ENCODE data around the gene CRB1.

The CRB1 gene

GRCh38 chr1:197435224-197435623, 167.2 kb downstream of the CRB1 start:
- Histone ChIP-seq H3K36me3 (ENCODE audit: control insufficient read depth, insufficient read depth, low read length) (no peaks in the 10 kb centered on the region), H3K9ac (ENCODE audit: low read length) (no peak overlapping the region), H3K27ac (ENCODE audit: low read depth, low read length) (no peak overlapping the region), H3K27me3 (ENCODE audit: control insufficient read depth, insufficient read depth, low read length) (no peaks in the 10 kb centered on the region), H3K4me1 (ENCODE audit: control insufficient read depth, insufficient read depth, low read length) (no peaks in the 10 kb centered on the region), H3K4me3 (ENCODE audit: low read length) (no peak overlapping the region)

- H3K4me3 ChIP-seq (ENCODE audit: low read length), result no peak overlapping the region
- no peaks in the 10 kb centered on the region for H3K4me1 ChIP-seq (ENCODE audit: control insufficient read depth, insufficient read depth, low read length)
- H3K27ac ChIP-seq (ENCODE audit: low read depth, low read length), result no peak overlapping the region
- no peak overlapping the region for H3K9ac ChIP-seq (ENCODE audit: low read length)
- no peaks in the 10 kb centered on the region for H3K36me3 ChIP-seq (ENCODE audit: control insufficient read depth, insufficient read depth, low read length)
- no peaks in the 10 kb centered on the region for H3K27me3 ChIP-seq (ENCODE audit: control insufficient read depth, insufficient read depth, low read length)
Observed at GRCh38 chr1:197437601-197438000, 169.5 kb downstream of the CRB1 start.

- Histone ChIP-seq H3K27me3 (ENCODE audit: control insufficient read depth, insufficient read depth, low read length) (no peaks in the 10 kb centered on the region), H3K4me1 (ENCODE audit: control insufficient read depth, insufficient read depth, low read length) (no peaks in the 10 kb centered on the region), H3K9ac (ENCODE audit: low read length) (no peak overlapping the region), H3K27ac (ENCODE audit: low read depth, low read length) (no peak overlapping the region), H3K4me3 (ENCODE audit: low read length) (no peak overlapping the region), H3K36me3 (ENCODE audit: control insufficient read depth, insufficient read depth, low read length) (no peaks in the 10 kb centered on the region)
Observed at GRCh38 chr1:197438010-197438790, 170.1 kb downstream of the CRB1 start.

- Histone ChIP-seq H3K27ac (ENCODE audit: low read depth, low read length) (no peak overlapping the region), H3K4me1 (ENCODE audit: control insufficient read depth, insufficient read depth, low read length) (no peaks in the 10 kb centered on the region), H3K27me3 (ENCODE audit: control insufficient read depth, insufficient read depth, low read length) (no peaks in the 10 kb centered on the region), H3K4me3 (ENCODE audit: low read length) (no peak overlapping the region), H3K36me3 (ENCODE audit: control insufficient read depth, insufficient read depth, low read length) (no peaks in the 10 kb centered on the region), H3K9ac (ENCODE audit: low read length) (no peak overlapping the region)
Observed at GRCh38 chr1:197439708-197440280, 171.7 kb downstream of the CRB1 start.

GRCh38 chr1:197440715-197441114, 172.7 kb downstream of the CRB1 start:
- no peak overlapping the region for H3K4me3 ChIP-seq (ENCODE audit: low read length)
- no peak overlapping the region for H3K27ac ChIP-seq (ENCODE audit: low read depth, low read length)
- no peak overlapping the region for H3K9ac ChIP-seq (ENCODE audit: low read length)
- no peaks in the 10 kb centered on the region for H3K4me1 ChIP-seq (ENCODE audit: control insufficient read depth, insufficient read depth, low read length)
- H3K36me3 ChIP-seq (ENCODE audit: control insufficient read depth, insufficient read depth, low read length), result no peaks in the 10 kb centered on the region
- H3K27me3 ChIP-seq (ENCODE audit: control insufficient read depth, insufficient read depth, low read length), result no peaks in the 10 kb centered on the region

- no peaks in the 10 kb centered on the region for H3K4me1 ChIP-seq (ENCODE audit: control insufficient read depth, insufficient read depth, low read length)
- no peaks in the 10 kb centered on the region for H3K36me3 ChIP-seq (ENCODE audit: control insufficient read depth, insufficient read depth, low read length)
- no peak overlapping the region for H3K4me3 ChIP-seq (ENCODE audit: low read length)
- no peaks in the 10 kb centered on the region for H3K27me3 ChIP-seq (ENCODE audit: control insufficient read depth, insufficient read depth, low read length)
- H3K9ac ChIP-seq (ENCODE audit: low read length), result no peak overlapping the region
- no peak overlapping the region for H3K27ac ChIP-seq (ENCODE audit: low read depth, low read length)
Observed at GRCh38 chr1:197441999-197442414, 174.0 kb downstream of the CRB1 start.

GRCh38 chr1:197444755-197445154, 176.7 kb downstream of the CRB1 start:
- Histone ChIP-seq H3K9ac (ENCODE audit: low read length) (no peak overlapping the region), H3K27me3 (ENCODE audit: control insufficient read depth, insufficient read depth, low read length) (no peaks in the 10 kb centered on the region), H3K4me1 (ENCODE audit: control insufficient read depth, insufficient read depth, low read length) (no peaks in the 10 kb centered on the region), H3K27ac (ENCODE audit: low read depth, low read length) (no peak overlapping the region), H3K36me3 (ENCODE audit: control insufficient read depth, insufficient read depth, low read length) (no peaks in the 10 kb centered on the region), H3K4me3 (ENCODE audit: low read length) (no peak overlapping the region)

- no peak overlapping the region for H3K27ac ChIP-seq (ENCODE audit: low read depth, low read length)
- H3K27me3 ChIP-seq (ENCODE audit: control insufficient read depth, insufficient read depth, low read length), result no peaks in the 10 kb centered on the region
- H3K4me3 ChIP-seq (ENCODE audit: low read length), result no peak overlapping the region
- no peaks in the 10 kb centered on the region for H3K4me1 ChIP-seq (ENCODE audit: control insufficient read depth, insufficient read depth, low read length)
- H3K36me3 ChIP-seq (ENCODE audit: control insufficient read depth, insufficient read depth, low read length), result no peaks in the 10 kb centered on the region
- no peak overlapping the region for H3K9ac ChIP-seq (ENCODE audit: low read length)
Observed at GRCh38 chr1:197448121-197448779, 180.2 kb downstream of the CRB1 start.

GRCh38 chr1:197451381-197451780, 183.3 kb downstream of the CRB1 start:
- Histone ChIP-seq H3K36me3 (ENCODE audit: control insufficient read depth, insufficient read depth, low read length) (no peaks in the 10 kb centered on the region), H3K4me1 (ENCODE audit: control insufficient read depth, insufficient read depth, low read length) (no peaks in the 10 kb centered on the region), H3K27ac (ENCODE audit: low read depth, low read length) (no peak overlapping the region), H3K9ac (ENCODE audit: low read length) (no peak overlapping the region), H3K27me3 (ENCODE audit: control insufficient read depth, insufficient read depth, low read length) (no peaks in the 10 kb centered on the region), H3K4me3 (ENCODE audit: low read length) (no peak overlapping the region)

GRCh38 chr1:197453376-197454058, 185.5 kb downstream of the CRB1 start:
- no peaks in the 10 kb centered on the region for H3K36me3 ChIP-seq (ENCODE audit: control insufficient read depth, insufficient read depth, low read length)
- H3K27me3 ChIP-seq (ENCODE audit: control insufficient read depth, insufficient read depth, low read length), result no peaks in the 10 kb centered on the region
- no peak overlapping the region for H3K27ac ChIP-seq (ENCODE audit: low read depth, low read length)
- H3K4me1 ChIP-seq (ENCODE audit: control insufficient read depth, insufficient read depth, low read length), result no peaks in the 10 kb centered on the region
- H3K9ac ChIP-seq (ENCODE audit: low read length), result no peak overlapping the region
- H3K4me3 ChIP-seq (ENCODE audit: low read length), result no peak overlapping the region

GRCh38 chr1:197462539-197462938, 194.5 kb downstream of the CRB1 start:
- H3K27ac ChIP-seq (ENCODE audit: low read depth, low read length), result no peak overlapping the region
- H3K36me3 ChIP-seq (ENCODE audit: control insufficient read depth, insufficient read depth, low read length), result no peaks in the 10 kb centered on the region
- H3K4me1 ChIP-seq (ENCODE audit: control insufficient read depth, insufficient read depth, low read length), result no peaks in the 10 kb centered on the region
- no peaks in the 10 kb centered on the region for H3K27me3 ChIP-seq (ENCODE audit: control insufficient read depth, insufficient read depth, low read length)
- H3K4me3 ChIP-seq (ENCODE audit: low read length), result no peak overlapping the region
- no peak overlapping the region for H3K9ac ChIP-seq (ENCODE audit: low read length)

GRCh38 chr1:197463142-197463541, 195.1 kb downstream of the CRB1 start:
- Histone ChIP-seq H3K27me3 (ENCODE audit: control insufficient read depth, insufficient read depth, low read length) (no peaks in the 10 kb centered on the region), H3K9ac (ENCODE audit: low read length) (no peak overlapping the region), H3K27ac (ENCODE audit: low read depth, low read length) (no peak overlapping the region), H3K4me1 (ENCODE audit: control insufficient read depth, insufficient read depth, low read length) (no peaks in the 10 kb centered on the region), H3K4me3 (ENCODE audit: low read length) (no peak overlapping the region), H3K36me3 (ENCODE audit: control insufficient read depth, insufficient read depth, low read length) (no peaks in the 10 kb centered on the region)
